Neutrophil (primary cell): ENCODE data around the gene ZNF792.
A peak's percentile ranks its signal among the peaks of the same experiment; 100 is the strongest.
"Not testable (repeated sequence)": the region's sequence is repeated elsewhere in the genome, so short reads cannot be mapped to it uniquely, and the experiment has no call there.

Experiments used
- H3K27ac ChIP-seq: fragments of 200-600 bp; sonication (generic); 2 replicates; pipeline ENCODE4 v1.5.1; 2016; ENCODE audit warnings: mild to moderate bottlenecking, moderate library complexity
- H3K27me3 ChIP-seq: fragments of 200-600 bp; sonication (generic); 2 replicates; pipeline ENCODE4 v1.6.0; 2016; ENCODE audit warnings: mild to moderate bottlenecking
- H3K36me3 ChIP-seq: fragments of 200-600 bp; sonication (generic); 2 replicates; pipeline ENCODE4 v1.5.1; 2017
- H3K4me1 ChIP-seq, 2 experiments: fragments of 200-600 bp in 1 of 2; sonication (generic) in 1 of 2; 1 replicate in 1 of 2; 2 replicates in 1 of 2; pipeline versions ENCODE4 v1.5.1 to v1.6.1; 2013 to 2016; ENCODE audit warnings: low read depth in 1 of 2, low read length in 1 of 2, mild to moderate bottlenecking in 1 of 2, moderate library complexity in 1 of 2; ENCODE audit not compliant: control insufficient read depth in 1 of 2, insufficient read depth in 1 of 2
- H3K4me3 ChIP-seq, 2 experiments: fragments of 200-600 bp in 1 of 2; sonication (generic) in 1 of 2; 1 replicate in 1 of 2; 2 replicates in 1 of 2; pipeline ENCODE4 v1.5.1; 2013 to 2016; ENCODE audit warnings: low read depth in 1 of 2, low read length in 1 of 2, mild to moderate bottlenecking in 1 of 2, moderate library complexity in 1 of 2
- H3K9me3 ChIP-seq: fragments of 200-600 bp; sonication (generic); 2 replicates; pipeline ENCODE4 v1.5.1; 2016
- TF ChIP-seq, protein P1 (sequence below): fragments of 200-600 bp; sonication (generic); IDR thresholded peaks from 2 replicates; pipeline ENCODE4 v1.5.1; 2016; ENCODE audit warnings: antibody characterized with exemption

ZNF792 gene

DNA sequence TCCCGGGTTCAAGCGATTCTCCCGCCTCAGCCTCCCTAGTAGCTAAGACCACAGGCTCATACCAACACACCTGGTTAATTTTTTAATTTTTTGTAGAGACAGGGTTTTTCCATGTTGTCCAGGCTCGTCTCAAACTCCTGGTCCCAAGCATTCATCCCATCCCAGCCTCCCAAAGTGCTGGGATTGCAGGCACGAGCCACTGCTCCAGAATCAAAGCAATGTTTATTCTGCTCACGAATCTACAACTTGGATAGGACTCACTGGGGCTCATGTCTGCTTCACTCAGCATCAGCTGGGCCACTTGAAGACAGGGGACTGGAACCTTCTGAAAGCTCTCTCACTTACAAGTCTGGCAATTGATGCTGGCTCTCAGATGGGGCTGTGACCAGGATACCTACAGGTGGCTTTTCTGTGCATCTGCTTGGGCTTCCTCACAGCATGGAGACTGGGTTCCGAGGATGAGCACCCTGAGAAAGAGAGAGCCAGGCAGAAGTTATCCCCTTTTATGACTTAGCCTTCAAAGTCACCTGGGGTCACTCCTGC, 8.2 kb upstream of the ZNF792 start:
- Histone ChIP-seq H3K4me1 (peaks cover 38 to 41% of the 10 kb centered on the region in 2 experiments), H3K36me3 (no peaks in the 10 kb centered on the region), H3K4me3 (no peak overlapping the region), H3K9me3 (no peaks in the 10 kb centered on the region), H3K27me3 (no peaks in the 10 kb centered on the region), H3K27ac (no peak overlapping the region)
- TF ChIP-seq, protein P1, sequence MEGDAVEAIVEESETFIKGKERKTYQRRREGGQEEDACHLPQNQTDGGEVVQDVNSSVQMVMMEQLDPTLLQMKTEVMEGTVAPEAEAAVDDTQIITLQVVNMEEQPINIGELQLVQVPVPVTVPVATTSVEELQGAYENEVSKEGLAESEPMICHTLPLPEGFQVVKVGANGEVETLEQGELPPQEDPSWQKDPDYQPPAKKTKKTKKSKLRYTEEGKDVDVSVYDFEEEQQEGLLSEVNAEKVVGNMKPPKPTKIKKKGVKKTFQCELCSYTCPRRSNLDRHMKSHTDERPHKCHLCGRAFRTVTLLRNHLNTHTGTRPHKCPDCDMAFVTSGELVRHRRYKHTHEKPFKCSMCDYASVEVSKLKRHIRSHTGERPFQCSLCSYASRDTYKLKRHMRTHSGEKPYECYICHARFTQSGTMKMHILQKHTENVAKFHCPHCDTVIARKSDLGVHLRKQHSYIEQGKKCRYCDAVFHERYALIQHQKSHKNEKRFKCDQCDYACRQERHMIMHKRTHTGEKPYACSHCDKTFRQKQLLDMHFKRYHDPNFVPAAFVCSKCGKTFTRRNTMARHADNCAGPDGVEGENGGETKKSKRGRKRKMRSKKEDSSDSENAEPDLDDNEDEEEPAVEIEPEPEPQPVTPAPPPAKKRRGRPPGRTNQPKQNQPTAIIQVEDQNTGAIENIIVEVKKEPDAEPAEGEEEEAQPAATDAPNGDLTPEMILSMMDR: no peak

DNA sequence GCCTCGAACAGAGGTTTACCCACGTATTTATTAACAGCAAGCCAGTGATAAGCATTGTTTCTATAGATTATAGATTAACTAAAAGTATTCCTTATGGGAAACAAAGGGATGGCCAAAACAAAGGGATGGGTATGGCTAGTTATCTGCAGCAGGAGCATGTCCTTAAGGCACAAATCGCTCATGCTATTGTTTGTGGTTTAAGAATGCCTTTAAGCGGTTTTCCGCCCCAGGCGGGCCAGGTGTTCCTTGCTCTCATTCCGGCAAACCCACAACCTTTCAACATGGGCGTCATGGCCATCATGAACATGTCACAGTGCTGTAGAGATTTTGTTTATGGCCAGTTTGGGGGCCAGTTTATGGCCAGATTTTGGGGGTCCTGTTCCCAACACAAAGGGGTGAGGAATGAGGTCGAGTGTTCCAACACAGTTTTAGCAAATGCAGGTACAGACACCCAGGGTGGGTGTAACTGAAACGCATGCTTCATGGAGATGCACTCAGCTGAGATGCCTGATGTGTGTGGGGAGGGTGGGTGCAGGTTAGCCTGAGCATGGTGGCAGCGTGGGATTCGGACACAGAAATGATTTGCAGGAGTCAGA, 6.3 kb upstream of the ZNF792 start:
- H3K4me3 ChIP-seq, H3K9me3 ChIP-seq, H3K27ac ChIP-seq, H3K36me3 ChIP-seq, H3K27me3 ChIP-seq: not testable (repeated sequence)
- H3K4me1 ChIP-seq: peaks cover 21 to 24% of the 10 kb centered on the region in 2 experiments

DNA sequence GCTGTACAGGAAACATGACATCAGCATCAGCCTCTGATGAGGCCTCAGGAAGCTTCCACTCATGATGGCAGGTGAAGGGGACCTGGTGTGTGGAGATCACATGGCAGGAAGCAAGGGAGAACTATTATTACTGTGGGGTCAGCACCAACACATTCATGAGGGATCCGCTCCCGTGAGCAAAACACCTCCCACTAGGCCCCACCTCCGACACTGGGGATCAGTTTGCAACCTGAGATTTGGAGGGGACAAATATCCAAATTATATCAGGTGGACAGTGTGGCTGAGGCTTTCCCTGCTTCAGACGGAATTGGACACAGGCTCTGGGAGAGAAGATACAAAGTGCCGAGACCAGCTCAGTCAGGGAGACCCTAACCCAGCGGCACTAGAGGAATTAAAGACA, 5.7 kb upstream of the ZNF792 start:
- H3K27ac ChIP-seq: no peak overlapping the region
- no peaks in the 10 kb centered on the region for H3K36me3 ChIP-seq
- H3K9me3 ChIP-seq: no peaks in the 10 kb centered on the region
- peaks cover 15 to 19% of the 10 kb centered on the region in 2 experiments for H3K4me1 ChIP-seq
- H3K27me3 ChIP-seq: peaks cover 8% of the 10 kb centered on the region
- TF ChIP-seq, protein P1: no peak
- no peak overlapping the region for H3K4me3 ChIP-seq

DNA sequence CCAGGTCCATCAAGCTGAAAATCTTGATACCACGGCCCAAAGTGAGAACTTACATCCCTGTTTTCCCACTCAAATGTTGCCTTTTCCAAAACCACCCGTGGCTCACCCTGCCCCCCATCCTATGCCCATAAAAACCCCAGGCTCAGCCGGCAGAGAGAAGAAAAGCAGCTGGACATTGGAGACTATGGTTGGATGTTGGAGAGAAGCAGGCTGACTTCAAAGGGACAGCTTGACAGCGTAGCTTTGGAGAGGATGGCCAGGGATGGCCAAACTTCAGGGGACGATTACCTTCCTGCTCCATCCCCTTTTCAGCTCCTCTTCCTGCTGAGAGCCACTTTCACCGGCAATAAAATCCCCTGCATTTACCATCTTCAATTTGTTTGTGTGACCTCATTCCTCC, 3.5 kb upstream of the ZNF792 start:
- H3K4me3 ChIP-seq: no peak overlapping the region
- peaks cover 13 to 18% of the 10 kb centered on the region in 2 experiments for H3K4me1 ChIP-seq
- H3K27me3 ChIP-seq: peaks cover 30% of the 10 kb centered on the region
- H3K9me3 ChIP-seq: no peaks in the 10 kb centered on the region
- TF ChIP-seq, protein P1: no peak
- no peaks in the 10 kb centered on the region for H3K36me3 ChIP-seq
- H3K27ac ChIP-seq: no peak overlapping the region

DNA sequence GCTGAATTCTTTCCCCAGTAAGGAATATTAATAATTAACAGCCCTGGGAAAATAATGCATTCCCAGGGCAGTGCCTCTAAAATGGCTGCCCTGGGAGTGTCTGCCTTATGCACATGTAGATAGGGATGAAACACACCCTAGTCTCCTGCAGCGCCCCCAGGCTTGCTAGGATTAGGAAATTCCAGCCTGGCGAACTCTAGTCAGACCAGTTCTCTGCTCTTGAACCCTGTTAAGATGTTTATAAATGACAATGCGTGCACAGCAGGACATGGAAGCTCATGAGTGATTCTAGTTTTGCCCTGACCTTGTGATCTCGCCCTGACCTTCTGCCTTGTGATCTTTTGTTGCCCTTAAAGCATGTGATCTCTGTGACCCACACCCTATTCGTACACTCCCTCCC, 1.5 kb upstream of the ZNF792 start:
- not testable (repeated sequence) for H3K4me3 ChIP-seq, H3K27ac ChIP-seq

DNA sequence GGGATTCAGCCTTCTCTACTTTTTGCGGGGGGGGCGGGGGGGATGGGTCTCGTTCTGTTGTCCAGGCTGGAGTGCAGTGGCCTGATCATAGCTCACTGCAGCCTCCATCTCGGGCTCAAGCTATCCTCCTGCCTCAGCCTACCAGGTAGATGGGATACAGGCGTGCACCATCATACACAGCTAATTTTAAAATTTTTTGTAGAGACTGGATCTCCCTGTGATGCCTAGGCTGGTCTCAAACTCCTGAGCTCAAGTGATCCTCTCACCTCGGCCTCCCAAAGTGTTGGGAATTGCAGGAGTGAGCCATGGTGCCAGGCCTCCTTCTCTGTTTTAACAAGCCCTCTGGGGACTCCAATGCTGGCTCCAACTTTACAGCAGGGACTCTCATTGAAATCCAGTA, 569 bp upstream of the ZNF792 start:
- peak overlapping the region in 1 of 2 experiments; percentile 78 for H3K4me3 ChIP-seq
- TF ChIP-seq, protein P1: no peak
- H3K27ac ChIP-seq: no peak overlapping the region
- peaks cover 37% of the 10 kb centered on the region for H3K27me3 ChIP-seq
- H3K4me1 ChIP-seq: peaks cover 19 to 21% of the 10 kb centered on the region in 2 experiments
- H3K36me3 ChIP-seq: peaks cover 5% of the 10 kb centered on the region
- peaks cover 7% of the 10 kb centered on the region for H3K9me3 ChIP-seq

More for the DNA sequence above, 1.5 kb upstream of the ZNF792 start:
- Histone ChIP-seq H3K4me1 (peaks cover 19 to 21% of the 10 kb centered on the region in 2 experiments), H3K27me3 (peaks cover 37% of the 10 kb centered on the region)
- not testable (repeated sequence) for H3K36me3 ChIP-seq, H3K9me3 ChIP-seq
